ENCODE data around the gene NOL6. TPM values are rescaled to one million over a fixed set of nuclear protein-coding genes. Genes with fewer than 3 reads are reported as not detected.
A peak's percentile ranks its signal among the peaks of the same experiment; 100 is the strongest.

NOL6 gene
- total and polyA plus RNA-seq, 9 of the 15 experiments (the other 6 are each of a cell fraction or from before 2014, with no cell fraction given), result 7.7 to 58.9 (median 27.0) TPM

- TF ChIP-seq ZNF316 (IDR thresholded peaks at IDR 0.05), result no peak
- no peak for TF ChIP-seq GTF2B (IDR thresholded peaks at IDR 0.05; ENCODE audit: extremely low read depth, insufficient read length)
- TF ChIP-seq HMGN3 (IDR thresholded peaks at IDR 0.05; ENCODE audit: borderline replicate concordance, extremely low read depth, insufficient read length, low read depth, low read length), result peak; percentile 34
- peak; percentile 42 to 48 for TF ChIP-seq E2F6 (IDR thresholded peaks at IDR 0.05; ENCODE audit: borderline replicate concordance in 1 of 2, extremely low read depth in 1 of 2, insufficient read depth in 1 of 2, insufficient read length in 1 of 2, low read depth in 1 of 2, low read length in 1 of 2, poor library complexity in 1 of 2, severe bottlenecking in 1 of 2)
- no peak for TF ChIP-seq RBM17 (IDR thresholded peaks at IDR 0.05; ENCODE audit: borderline replicate concordance, low read depth, low read length)
- peak; percentile 29; the same call in 1 of the 2 replicates for TF ChIP-seq MTA3 (IDR thresholded peaks at IDR 0.05; ENCODE audit: borderline replicate concordance)
- 0 out of 2 replicates have a peak, but pooled peaks have one; percentile 35 for TF ChIP-seq E2F1 (CRISPR knock-in tag; IDR thresholded peaks at IDR 0.05)
- no peak for TF ChIP-seq IRF9 (tag; IDR thresholded peaks at IDR 0.05)
- peak; percentile 86 for TF ChIP-seq SUPT5H (IDR thresholded peaks at IDR 0.05)
- TF ChIP-seq BRF1 (IDR thresholded peaks at IDR 0.05; ENCODE audit: borderline replicate concordance, extremely low read depth, insufficient read length), result no peak
- no peak for TF ChIP-seq ZNF224 (CRISPR knock-in tag; IDR thresholded peaks at IDR 0.05)
- TF ChIP-seq PHF20 (IDR thresholded peaks at IDR 0.05; ENCODE audit: partially characterized antibody), result peak; percentile 87
- TF ChIP-seq NRF1 (conservative IDR thresholded peaks at IDR 0.05 in 1 of 2, IDR thresholded peaks at IDR 0.05 in 1 of 2), result peak in 1 of 2 experiments; percentile 20; a peak in 2 of 4 replicates
- TF ChIP-seq YY1 (IDR thresholded peaks at IDR 0.05; ENCODE audit: borderline replicate concordance in 1 of 3, control insufficient read depth in 1 of 3, extremely low read depth in 1 of 3, insufficient read depth in 3 of 3, insufficient read length in 1 of 3, insufficient replicate concordance in 2 of 3, low read depth in 1 of 3, low read length in 2 of 3), result peak; percentile 56 to 93 (median 85)
- TF ChIP-seq TSC22D4 (tag; IDR thresholded peaks at IDR 0.05), result no peak
- TF ChIP-seq ZFX (CRISPR knock-in tag; IDR thresholded peaks at IDR 0.05), result peak; percentile 93
These were observed 36.8 kb upstream of the NOL6 start (continued) for GRCh38 chr9:33510262-33511183.
